Activated naive CD8-positive, alpha-beta T cell treated with anti-CD3 and anti-CD28 coated beads for 36 hours (primary cell): ENCODE measurements around the gene ARFGAP1. TPM values are rescaled to one million over a fixed set of nuclear protein-coding genes. Genes with fewer than 3 reads are reported as not detected.
"Not testable (repeated sequence)": the region's sequence is repeated elsewhere in the genome, so short reads cannot be mapped to it uniquely, and the experiment has no call there.

Experiments
- DNase-seq: peaks from one replicate; pipeline ENCODE4 v3.0.0; 2021
- H3K27ac Mint-ChIP-seq: one replicate; pipeline ENCODE4 v1.8.0; 2022; ENCODE audit warnings: mild to moderate bottlenecking, moderate library complexity, mixed read lengths
- H3K27me3 Mint-ChIP-seq: one replicate; pipeline ENCODE4 v1.8.0; 2022; ENCODE audit warnings: mild to moderate bottlenecking, mixed read lengths
- H3K36me3 Mint-ChIP-seq: one replicate; pipeline ENCODE4 v1.8.0; 2021; ENCODE audit warnings: mild to moderate bottlenecking, mixed read lengths
- H3K4me1 Mint-ChIP-seq: one replicate; pipeline ENCODE4 v1.8.0; 2021; ENCODE audit warnings: mixed read lengths
- H3K4me3 Mint-ChIP-seq: one replicate; pipeline ENCODE4 v1.8.0; 2022; ENCODE audit warnings: mild to moderate bottlenecking, moderate library complexity, mixed read lengths
- H3K9me3 Mint-ChIP-seq: one replicate; pipeline ENCODE4 v1.8.0; 2022; ENCODE audit warnings: mixed read lengths
- total RNA-seq, 2 experiments: library from RNA; stranded (reverse); gene quantifications; one replicate each; pipeline ENCODE4 v1.2.3, GENCODE V29; 2021

Gene ARFGAP1
- total RNA-seq, 2 experiments from 2014 or later = 62.5 to 66.6 TPM

DNA sequence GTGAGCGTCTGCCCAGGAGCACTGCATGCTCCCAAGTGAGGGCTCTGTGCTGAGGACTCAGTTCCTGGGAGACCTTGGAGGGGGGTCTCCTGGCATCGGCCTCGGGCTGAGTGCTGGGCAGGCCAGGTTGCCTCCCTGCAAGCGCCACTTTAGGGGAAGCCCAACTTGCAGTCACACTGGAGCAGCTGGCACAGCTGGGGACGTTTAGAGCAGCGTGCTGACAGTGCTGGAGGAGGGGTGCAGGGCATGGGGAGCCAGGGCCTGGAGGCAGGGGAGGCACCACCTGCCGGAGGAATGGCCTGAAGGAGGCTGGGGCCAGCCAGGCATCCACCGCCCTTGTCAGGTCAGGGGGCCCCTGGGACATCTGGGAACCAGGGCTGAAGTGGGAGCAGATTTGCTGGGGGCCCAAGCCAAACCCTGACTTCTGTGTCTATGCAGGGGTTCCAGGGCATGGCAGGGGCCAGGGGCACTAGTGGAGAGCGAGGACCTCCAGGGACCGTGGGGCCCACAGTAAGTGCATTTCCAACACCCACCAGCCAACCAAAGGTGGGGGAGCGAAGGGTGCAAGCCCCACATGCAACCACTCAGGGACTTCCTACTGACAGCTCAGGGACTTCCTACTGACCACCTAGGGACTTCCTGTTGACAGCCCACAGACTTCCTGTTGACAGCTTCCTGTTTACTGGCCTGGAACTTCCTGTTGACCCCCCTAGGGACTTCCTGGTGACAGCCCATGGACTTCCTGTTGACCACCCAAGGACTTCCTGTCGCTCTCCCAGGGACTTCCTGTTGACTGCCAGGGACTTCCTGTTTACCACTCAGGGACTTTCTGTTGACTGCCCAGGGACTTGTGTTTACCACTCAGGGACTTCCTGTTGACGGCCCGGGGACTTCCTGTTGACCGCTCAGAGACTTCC lies 54.0 kb downstream of the ARFGAP1 start:
- H3K27ac Mint-ChIP-seq = peak overlapping the region; percentile 25
- no peak for DNase-seq
- peaks cover 5% of the 10 kb centered on the region for H3K27me3 Mint-ChIP-seq
- no peaks in the 10 kb centered on the region for H3K4me1 Mint-ChIP-seq
- H3K4me3 Mint-ChIP-seq = no peak overlapping the region
- H3K9me3 Mint-ChIP-seq = peaks cover 3% of the 10 kb centered on the region
- no peaks in the 10 kb centered on the region for H3K36me3 Mint-ChIP-seq

DNA sequence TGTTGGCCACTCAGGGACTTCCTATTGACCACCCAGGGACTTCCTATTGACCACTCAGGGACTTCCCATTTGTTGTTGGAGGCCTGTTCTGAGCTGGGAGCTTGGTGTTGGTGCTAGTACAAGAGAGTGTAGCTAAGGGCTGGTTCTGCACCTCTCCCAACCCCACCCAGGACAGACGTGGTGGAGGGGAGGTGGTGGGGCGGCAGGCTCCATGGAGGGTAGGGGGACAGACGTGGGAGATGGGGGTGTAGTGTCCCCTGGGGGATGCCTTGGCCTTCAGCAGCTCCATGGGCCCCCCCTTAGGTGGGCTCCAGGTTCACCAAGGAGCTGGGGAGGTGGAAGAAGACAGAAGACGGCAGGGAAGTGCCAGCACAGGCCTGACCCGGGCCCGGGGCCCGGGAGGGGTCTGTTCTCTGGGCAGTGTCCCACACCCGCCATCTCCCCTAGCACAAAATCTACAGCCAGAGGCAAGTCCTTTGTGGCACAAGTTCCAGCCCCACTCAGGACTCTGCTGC lies 54.7 kb downstream of the ARFGAP1 start:
- Mint-ChIP-seq H3K36me3 (no peaks in the 10 kb centered on the region), H3K4me1 (no peaks in the 10 kb centered on the region), H3K27me3 (peaks cover 10% of the 10 kb centered on the region), H3K9me3 (peaks cover 8% of the 10 kb centered on the region), H3K27ac (peak overlapping the region; percentile 25), H3K4me3 (no peak overlapping the region)
- DNase-seq = no peak

DNA sequence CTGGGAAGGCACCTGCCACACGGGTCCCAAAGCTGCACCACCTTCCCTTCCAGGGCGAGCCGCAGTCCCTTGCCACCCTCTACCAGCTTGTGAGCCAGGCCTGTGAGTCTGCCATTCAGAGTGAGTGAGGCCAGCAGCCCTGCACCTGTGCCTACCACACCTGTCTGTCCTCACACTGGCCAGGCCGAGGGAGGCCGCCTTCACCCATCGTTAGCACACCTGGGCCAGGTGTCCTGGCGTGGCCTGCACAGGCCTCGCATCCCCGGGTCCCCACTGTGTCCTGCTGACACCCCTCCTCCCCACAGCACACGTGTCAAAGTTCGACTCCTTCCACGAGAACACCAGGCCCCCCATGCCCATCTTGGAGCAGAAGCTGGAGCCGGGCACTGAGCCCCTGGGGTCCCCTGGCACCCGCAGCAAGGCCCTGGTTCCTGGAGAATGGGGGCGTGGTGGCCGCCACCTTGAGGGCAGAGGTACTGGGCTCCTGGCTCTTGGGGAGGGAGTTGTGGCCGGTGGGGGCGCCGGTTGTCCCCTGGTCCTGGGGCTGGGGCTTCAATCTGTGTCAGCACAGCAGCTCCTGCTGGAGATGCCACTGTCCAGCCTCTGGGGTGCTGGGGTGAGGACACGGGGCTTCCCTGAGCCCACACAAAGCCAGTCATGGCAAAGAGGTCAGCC lies 55.5 kb downstream of the ARFGAP1 start:
- peaks cover 8% of the 10 kb centered on the region for H3K27me3 Mint-ChIP-seq
- H3K4me3 Mint-ChIP-seq = no peak overlapping the region
- DNase-seq = no peak
- no peaks in the 10 kb centered on the region for H3K4me1 Mint-ChIP-seq
- H3K36me3 Mint-ChIP-seq = no peaks in the 10 kb centered on the region
- H3K27ac Mint-ChIP-seq = no peak overlapping the region
- H3K9me3 Mint-ChIP-seq = peaks cover 8% of the 10 kb centered on the region

- no peak overlapping the region for H3K4me3 Mint-ChIP-seq
- H3K27ac Mint-ChIP-seq = no peak overlapping the region
- DNase-seq = no peak
- no peaks in the 10 kb centered on the region for H3K36me3 Mint-ChIP-seq
- H3K9me3 Mint-ChIP-seq = peaks cover 8% of the 10 kb centered on the region
- H3K27me3 Mint-ChIP-seq = peaks cover 10% of the 10 kb centered on the region
- H3K4me1 Mint-ChIP-seq = no peaks in the 10 kb centered on the region
These were observed 56.2 kb downstream of the ARFGAP1 start for GRCh38 chr20:63328718-63329275.

GRCh38 chr20:63329331-63330083 lies 56.9 kb downstream of the ARFGAP1 start:
- Mint-ChIP-seq H3K36me3 (no peaks in the 10 kb centered on the region), H3K27me3 (peaks cover 12% of the 10 kb centered on the region), H3K4me3 (no peak overlapping the region), H3K9me3 (peaks cover 8% of the 10 kb centered on the region), H3K4me1 (no peaks in the 10 kb centered on the region), H3K27ac (no peak overlapping the region)
- DNase-seq = no peak

DNA sequence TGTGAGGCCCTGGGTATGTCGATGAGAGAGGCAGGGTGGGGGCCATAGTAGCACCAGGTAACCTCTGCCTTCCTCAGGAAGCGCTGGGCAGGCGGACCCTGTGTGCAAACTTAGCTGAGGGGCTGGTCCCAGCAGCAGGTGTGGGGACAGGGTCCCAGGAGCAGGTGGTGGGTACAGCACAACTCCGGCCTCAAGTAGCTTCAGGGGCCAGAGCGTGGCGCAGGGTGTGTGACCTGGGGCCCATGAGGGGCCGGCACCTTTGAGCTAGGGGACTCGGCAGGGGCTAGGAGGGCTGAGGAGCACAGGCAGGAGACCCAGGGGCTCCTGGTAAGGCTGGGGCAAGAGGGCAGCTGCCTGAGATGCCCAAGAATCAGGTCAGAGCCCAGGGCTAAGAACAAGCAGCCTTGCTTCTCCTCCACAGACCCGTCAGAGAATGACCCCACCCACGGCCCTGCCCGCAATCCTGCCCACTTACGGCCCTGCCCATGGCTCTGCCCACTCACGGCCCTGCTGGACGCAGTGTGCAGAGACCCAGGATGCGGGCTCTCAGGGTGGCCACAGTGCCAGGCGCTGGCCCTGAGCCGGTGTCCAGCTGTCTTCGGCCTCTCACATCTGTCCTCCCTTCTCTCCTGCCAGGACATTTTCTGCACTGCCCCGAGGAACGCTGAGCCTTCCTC lies 57.6 kb downstream of the ARFGAP1 start:
- no peaks in the 10 kb centered on the region for H3K4me1 Mint-ChIP-seq
- no peak overlapping the region for H3K4me3 Mint-ChIP-seq
- H3K36me3 Mint-ChIP-seq = no peaks in the 10 kb centered on the region
- no peak overlapping the region for H3K27ac Mint-ChIP-seq
- H3K27me3 Mint-ChIP-seq = peaks cover 18% of the 10 kb centered on the region
- DNase-seq = no peak
- peaks cover 8% of the 10 kb centered on the region for H3K9me3 Mint-ChIP-seq

DNA sequence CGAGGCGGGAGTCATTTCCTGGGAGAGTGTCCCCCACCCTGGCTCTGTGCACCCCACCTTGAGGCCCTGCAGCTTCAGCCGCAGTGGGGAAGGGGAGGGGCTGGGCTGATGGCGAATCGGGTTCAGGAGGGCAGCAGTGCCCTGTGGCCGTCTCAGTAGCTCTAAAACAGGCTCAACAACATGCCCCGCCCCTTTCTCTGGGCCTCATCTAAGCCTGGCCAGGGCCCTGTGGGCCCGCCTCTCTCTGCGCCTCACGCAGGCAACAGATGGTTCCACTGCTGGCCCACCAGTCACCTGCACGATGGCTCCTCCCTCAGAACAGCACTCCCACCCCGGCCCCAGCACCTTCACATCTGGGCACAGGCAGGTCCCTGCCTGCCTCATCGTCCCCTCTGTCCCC lies 58.3 kb downstream of the ARFGAP1 start:
- H3K4me1 Mint-ChIP-seq = no peaks in the 10 kb centered on the region

GRCh38 chr20:63331741-63332400 lies 59.3 kb downstream of the ARFGAP1 start:
- Mint-ChIP-seq H3K4me3 (no peak overlapping the region), H3K27ac (no peak overlapping the region), H3K27me3 (peaks cover 30% of the 10 kb centered on the region), H3K4me1 (no peaks in the 10 kb centered on the region), H3K36me3 (no peaks in the 10 kb centered on the region), H3K9me3 (peaks cover 8% of the 10 kb centered on the region)
- no peak for DNase-seq

More for the DNA sequence above, 58.3 kb downstream of the ARFGAP1 start:
- no peak overlapping the region for H3K4me3 Mint-ChIP-seq
- no peak for DNase-seq
- peaks cover 8% of the 10 kb centered on the region for H3K9me3 Mint-ChIP-seq
- H3K27ac Mint-ChIP-seq = no peak overlapping the region
- peaks cover 25% of the 10 kb centered on the region for H3K27me3 Mint-ChIP-seq
- no peaks in the 10 kb centered on the region for H3K36me3 Mint-ChIP-seq

DNA sequence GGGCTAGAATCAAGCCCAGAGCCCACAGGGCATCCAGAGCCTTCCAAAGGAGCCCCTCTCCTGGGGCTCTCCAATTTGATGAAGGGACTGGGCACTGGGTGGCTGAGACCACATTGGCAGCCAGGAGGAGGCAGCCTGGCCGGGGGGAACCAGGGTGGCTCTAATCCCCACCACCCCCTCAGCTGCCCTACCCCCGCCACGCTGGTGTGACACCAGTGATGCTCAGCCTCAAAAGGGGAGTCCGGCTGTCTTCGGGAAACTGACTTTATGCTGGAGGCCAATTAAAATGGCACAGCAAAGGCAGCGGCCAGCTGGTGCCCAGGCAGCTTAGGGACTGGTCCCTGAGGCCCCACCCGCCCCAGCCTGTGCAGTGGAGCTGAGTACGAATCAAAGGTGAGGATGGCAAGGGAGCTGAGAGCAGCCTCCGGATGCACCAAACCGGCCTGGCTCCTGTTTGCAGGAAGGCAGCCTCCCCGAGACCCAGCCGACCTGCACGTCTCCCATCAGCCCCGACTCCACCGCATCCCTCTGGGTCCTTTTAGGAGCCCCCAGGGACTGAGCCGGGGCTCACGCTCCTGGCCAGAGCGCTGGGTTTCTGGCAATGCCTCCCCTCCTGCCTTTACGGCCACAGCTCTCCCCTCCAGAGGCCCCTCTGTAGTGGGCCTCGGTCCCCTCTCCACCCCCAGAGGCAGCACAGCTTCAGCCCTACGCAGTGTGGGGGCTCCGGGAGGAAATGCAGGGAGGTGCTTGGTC lies 60.1 kb downstream of the ARFGAP1 start:
- Mint-ChIP-seq H3K4me1 (no peaks in the 10 kb centered on the region), H3K36me3 (no peaks in the 10 kb centered on the region), H3K4me3 (no peak overlapping the region), H3K27ac (no peak overlapping the region), H3K9me3 (peaks cover 8% of the 10 kb centered on the region), H3K27me3 (peaks cover 36% of the 10 kb centered on the region)
- no peak for DNase-seq

- H3K27me3 Mint-ChIP-seq = peaks cover 40% of the 10 kb centered on the region
- no peak overlapping the region for H3K27ac Mint-ChIP-seq
- H3K4me1 Mint-ChIP-seq = no peaks in the 10 kb centered on the region
- no peak for DNase-seq
- peaks cover 8% of the 10 kb centered on the region for H3K9me3 Mint-ChIP-seq
- no peak overlapping the region for H3K4me3 Mint-ChIP-seq
- H3K36me3 Mint-ChIP-seq = no peaks in the 10 kb centered on the region
These were observed 60.7 kb downstream of the ARFGAP1 start for GRCh38 chr20:63333241-63333836.

- Mint-ChIP-seq H3K9me3 (peaks cover 8% of the 10 kb centered on the region), H3K27ac (no peak overlapping the region), H3K4me1 (no peaks in the 10 kb centered on the region), H3K36me3 (no peaks in the 10 kb centered on the region), H3K27me3 (peaks cover 47% of the 10 kb centered on the region), H3K4me3 (no peak overlapping the region)
- no peak for DNase-seq
These were observed 61.7 kb downstream of the ARFGAP1 start for GRCh38 chr20:63334356-63334755.

DNA sequence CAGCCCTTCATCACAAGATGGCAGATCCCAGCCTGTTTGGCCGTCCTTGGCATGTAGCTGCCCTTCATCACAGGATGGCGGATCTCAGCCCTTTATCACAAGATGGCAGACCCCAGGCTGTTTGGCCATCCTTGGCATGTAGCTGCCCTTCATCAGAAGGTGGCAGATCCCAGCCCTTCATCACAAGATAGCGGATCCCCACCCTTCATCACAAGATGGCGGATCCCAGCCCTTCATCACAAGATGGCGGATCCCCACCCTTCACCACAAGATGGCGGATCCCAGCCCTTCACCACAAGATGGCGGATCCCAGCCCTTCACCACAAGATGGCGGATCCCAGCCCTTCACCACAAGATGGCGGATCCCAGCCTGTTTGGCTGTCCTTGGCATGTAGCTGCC lies 62.4 kb downstream of the ARFGAP1 start:
- H3K4me1 Mint-ChIP-seq, H3K4me3 Mint-ChIP-seq, H3K9me3 Mint-ChIP-seq, H3K36me3 Mint-ChIP-seq, H3K27ac Mint-ChIP-seq, DNase-seq: not testable (repeated sequence)
- H3K27me3 Mint-ChIP-seq = peaks cover 47% of the 10 kb centered on the region

GRCh38 chr20:63335711-63336110 lies 63.1 kb downstream of the ARFGAP1 start:
- no peaks in the 10 kb centered on the region for H3K4me1 Mint-ChIP-seq
- H3K9me3 Mint-ChIP-seq = peaks cover 8% of the 10 kb centered on the region
- no peak overlapping the region for H3K4me3 Mint-ChIP-seq
- H3K27ac Mint-ChIP-seq = no peak overlapping the region
- DNase-seq = no peak
- H3K27me3 Mint-ChIP-seq = peaks cover 48% of the 10 kb centered on the region
- no peaks in the 10 kb centered on the region for H3K36me3 Mint-ChIP-seq
